ENCODE results near the gene THSD7B. TPM values are rescaled to one million over a fixed set of nuclear protein-coding genes. Genes with fewer than 3 reads are reported as not detected.

THSD7B gene
- total RNA-seq, 1 donor = 0.36 TPM

DNA sequence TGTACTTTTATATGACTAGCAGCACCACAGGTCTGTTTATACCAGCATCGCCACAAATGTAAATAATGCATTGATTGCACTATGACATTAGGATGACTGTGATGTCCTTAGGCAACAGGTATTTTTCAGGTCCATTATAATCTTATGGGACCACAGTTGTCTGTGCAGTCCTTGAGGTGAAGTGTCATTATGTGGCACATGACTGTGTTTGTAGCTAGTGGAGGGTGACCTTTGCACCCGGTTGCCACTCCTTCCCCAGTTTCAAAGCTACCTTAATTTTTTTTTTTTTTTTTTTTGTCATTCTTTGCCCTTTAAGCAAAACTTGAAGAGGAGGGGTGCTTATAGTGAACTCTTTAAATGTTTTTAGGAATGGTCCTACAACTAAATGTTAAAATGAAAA is 386.4 kb downstream of the THSD7B start:
- DNase-seq (ENCODE audit: low read depth) = no peak
- TF ChIP-seq, protein P1, sequence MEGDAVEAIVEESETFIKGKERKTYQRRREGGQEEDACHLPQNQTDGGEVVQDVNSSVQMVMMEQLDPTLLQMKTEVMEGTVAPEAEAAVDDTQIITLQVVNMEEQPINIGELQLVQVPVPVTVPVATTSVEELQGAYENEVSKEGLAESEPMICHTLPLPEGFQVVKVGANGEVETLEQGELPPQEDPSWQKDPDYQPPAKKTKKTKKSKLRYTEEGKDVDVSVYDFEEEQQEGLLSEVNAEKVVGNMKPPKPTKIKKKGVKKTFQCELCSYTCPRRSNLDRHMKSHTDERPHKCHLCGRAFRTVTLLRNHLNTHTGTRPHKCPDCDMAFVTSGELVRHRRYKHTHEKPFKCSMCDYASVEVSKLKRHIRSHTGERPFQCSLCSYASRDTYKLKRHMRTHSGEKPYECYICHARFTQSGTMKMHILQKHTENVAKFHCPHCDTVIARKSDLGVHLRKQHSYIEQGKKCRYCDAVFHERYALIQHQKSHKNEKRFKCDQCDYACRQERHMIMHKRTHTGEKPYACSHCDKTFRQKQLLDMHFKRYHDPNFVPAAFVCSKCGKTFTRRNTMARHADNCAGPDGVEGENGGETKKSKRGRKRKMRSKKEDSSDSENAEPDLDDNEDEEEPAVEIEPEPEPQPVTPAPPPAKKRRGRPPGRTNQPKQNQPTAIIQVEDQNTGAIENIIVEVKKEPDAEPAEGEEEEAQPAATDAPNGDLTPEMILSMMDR (IDR thresholded peaks at IDR 0.05; ENCODE audit: insufficient read depth, low read length) = no peak
- no peak overlapping the region for H3K4me3 ChIP-seq (ENCODE audit: low read depth, low read length)

DNA sequence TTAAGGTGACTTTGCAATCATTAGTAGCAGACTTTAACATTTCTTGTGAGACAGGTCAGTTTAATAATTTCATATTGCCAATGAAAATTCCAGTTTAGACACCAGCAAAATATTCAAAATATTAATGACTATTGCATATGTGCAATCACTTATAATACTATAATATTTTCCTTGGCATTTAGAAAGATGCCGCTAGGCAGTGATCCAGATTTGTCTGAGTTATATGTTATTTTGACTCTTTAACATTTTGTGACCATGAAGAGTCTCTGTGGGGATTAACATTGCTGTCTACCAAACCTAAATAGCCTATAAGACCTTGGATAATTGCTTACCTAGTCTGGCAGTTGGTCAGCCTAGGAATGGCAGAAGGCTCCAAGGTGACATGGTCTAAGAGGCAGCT is 389.6 kb downstream of the THSD7B start:
- no peak overlapping the region for H3K4me3 ChIP-seq (ENCODE audit: low read depth, low read length)
- DNase-seq (ENCODE audit: low read depth) = peak; percentile 10
- TF ChIP-seq, protein P1 (IDR thresholded peaks at IDR 0.05; ENCODE audit: insufficient read depth, low read length) = no peak

DNA sequence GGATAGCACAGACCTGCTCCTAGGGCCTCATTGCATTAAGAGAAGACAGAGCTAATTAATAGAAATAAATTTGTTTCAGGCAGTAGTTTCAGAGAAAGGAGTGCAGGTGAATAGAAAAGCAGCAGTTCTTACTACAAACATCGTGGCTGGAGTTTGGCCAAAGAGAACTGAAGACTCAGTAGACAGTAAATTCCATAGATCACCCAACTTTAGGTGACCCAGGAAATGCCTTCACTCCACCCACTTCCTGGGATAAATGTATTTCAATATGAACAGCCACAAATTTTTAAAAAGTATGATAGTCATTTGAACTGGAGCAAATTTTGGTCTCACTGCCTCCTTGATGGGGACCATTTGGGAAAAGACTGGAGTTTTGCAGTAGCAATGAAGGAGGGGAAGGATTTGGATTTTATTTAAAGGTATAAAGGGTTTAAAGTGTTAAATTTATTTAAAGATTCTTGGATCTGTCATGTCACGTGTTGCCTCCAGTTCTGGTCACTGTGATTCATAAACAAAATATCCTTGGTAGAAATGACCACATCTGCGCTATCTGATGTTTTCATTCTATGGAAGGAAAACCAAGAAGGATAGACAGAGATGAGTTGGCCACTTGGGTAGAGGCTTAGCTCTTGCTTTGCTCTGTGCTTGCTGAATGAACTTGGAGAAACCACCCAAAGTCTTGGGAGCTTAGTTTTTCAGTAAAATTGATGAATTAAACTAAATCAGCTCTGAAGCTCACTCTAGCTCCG is 390.2 kb downstream of the THSD7B start:
- no peak overlapping the region for H3K4me3 ChIP-seq (ENCODE audit: low read depth, low read length)
- TF ChIP-seq, protein P1 (IDR thresholded peaks at IDR 0.05; ENCODE audit: insufficient read depth, low read length) = no peak
- DNase-seq (ENCODE audit: low read depth) = peak; percentile 56

DNA sequence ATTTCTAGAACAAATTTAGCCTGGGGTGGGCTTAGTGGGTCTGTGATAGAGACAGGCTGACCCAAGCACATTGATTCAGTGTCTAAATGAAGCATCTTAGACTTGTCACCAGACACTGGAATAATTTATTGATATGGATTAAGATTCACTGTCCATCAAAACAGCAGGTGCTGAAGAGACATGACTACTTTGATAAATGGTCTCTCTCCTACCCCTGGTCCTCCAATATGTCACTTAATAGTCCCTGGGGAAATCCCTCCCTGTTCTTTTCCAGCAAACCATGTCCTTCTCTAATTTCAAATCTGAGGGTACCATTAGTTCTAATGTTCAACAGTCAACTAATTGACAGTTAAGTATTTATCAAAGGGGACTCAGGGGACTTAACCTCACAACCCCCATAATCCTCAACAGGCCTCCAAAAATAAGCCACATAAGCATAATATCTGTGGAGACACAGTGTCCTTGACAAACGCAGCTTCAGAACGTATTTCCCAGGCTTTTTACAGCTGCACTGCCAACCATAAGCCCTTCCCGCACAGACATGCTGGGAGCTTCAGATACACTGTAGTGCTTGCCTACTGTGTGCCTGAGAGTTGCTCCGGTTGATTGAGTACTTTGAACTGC is 391.0 kb downstream of the THSD7B start:
- no peak overlapping the region for H3K4me3 ChIP-seq (ENCODE audit: low read depth, low read length)
- DNase-seq (ENCODE audit: low read depth) = no peak
- TF ChIP-seq, protein P1 (IDR thresholded peaks at IDR 0.05; ENCODE audit: insufficient read depth, low read length) = no peak

DNA sequence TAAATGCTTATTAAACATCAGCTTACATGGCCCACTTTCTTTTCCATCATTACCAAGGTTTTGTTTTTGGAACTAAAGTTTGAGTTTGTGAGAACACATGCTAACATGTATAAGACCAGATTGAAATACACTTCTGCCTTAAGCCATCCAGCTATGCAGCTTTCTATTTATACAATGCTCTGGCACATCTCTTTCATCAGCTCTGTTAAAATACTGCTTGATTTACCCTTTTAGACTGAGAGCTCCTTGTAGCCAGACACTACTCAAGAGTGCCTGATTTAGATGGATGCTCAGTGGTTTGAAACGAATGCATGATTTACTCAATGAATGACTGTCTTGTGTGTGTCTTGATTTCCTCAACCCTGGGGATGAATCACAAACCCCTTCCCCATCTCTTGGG is 392.5 kb downstream of the THSD7B start:
- H3K4me3 ChIP-seq (ENCODE audit: low read depth, low read length) = no peak overlapping the region
- no peak for DNase-seq (ENCODE audit: low read depth)
- TF ChIP-seq, protein P1 (IDR thresholded peaks at IDR 0.05; ENCODE audit: insufficient read depth, low read length) = no peak

DNA sequence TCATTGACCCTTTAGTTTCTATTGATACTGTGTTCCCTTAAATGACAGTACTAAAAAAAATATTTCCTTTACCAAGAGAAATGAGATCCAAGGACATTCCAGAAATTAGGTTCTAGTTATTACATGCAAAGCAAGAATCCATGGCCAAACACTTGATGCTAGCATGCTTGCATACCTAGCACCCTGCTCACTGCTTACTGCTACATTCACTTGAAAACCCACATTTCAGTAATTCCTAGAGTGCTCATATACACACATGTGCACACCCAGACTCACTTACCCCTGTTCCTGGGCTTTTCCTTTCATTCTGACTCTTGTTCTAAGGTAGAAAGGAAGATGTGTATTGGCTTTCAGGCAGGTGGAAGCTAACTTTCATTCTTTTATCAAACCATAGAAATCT is 395.9 kb downstream of the THSD7B start:
- TF ChIP-seq, protein P1 (IDR thresholded peaks at IDR 0.05; ENCODE audit: insufficient read depth, low read length) = no peak
- no peak overlapping the region for H3K4me3 ChIP-seq (ENCODE audit: low read depth, low read length)
- DNase-seq (ENCODE audit: low read depth) = no peak

Data from fibroblast of the aortic adventitia (primary cell).